H9 (cell line): ENCODE data around the gene KLHL22. TPM values are rescaled to one million over a fixed set of nuclear protein-coding genes. Genes with fewer than 3 reads are reported as not detected.

ENCODE experiments used
- DNase-seq: peaks from one replicate; pipeline ENCODE4 v3.0.0-alpha.2; 2017
- H2AFZ ChIP-seq: one replicate; pipeline ENCODE4 v1.6.1; 2013; ENCODE audit warnings: mild to moderate bottlenecking, low read length, control low read depth, moderate library complexity
- H2AK5ac ChIP-seq: 2 replicates; pipeline ENCODE4 v1.6.1; 2013; ENCODE audit warnings: low read length, control low read depth, mixed read lengths; ENCODE audit not compliant: insufficient read length
- H2BK120ac ChIP-seq: one replicate; pipeline ENCODE4 v1.6.1; 2013; ENCODE audit warnings: low read depth, mild to moderate bottlenecking, low read length, control low read depth, inconsistent platforms; ENCODE audit not compliant: poor library complexity, severe bottlenecking
- H2BK12ac ChIP-seq: 2 replicates; pipeline ENCODE4 v1.6.1; 2013; ENCODE audit warnings: low read length, control low read depth, mixed read lengths, low read depth; ENCODE audit not compliant: insufficient read length
- H2BK15ac ChIP-seq: 2 replicates; pipeline ENCODE4 v1.6.1; 2013; ENCODE audit warnings: low read depth, low read length, control low read depth
- H2BK20ac ChIP-seq: one replicate; pipeline ENCODE4 v1.6.1; 2013; ENCODE audit warnings: low read depth, mild to moderate bottlenecking, low read length, control low read depth, inconsistent platforms; ENCODE audit not compliant: poor library complexity, severe bottlenecking
- H2BK5ac ChIP-seq: 2 replicates; pipeline ENCODE4 v1.6.1; 2013; ENCODE audit warnings: low read length, control low read depth, mixed read lengths; ENCODE audit not compliant: insufficient read length
- H3K14ac ChIP-seq: 2 replicates; pipeline ENCODE4 v1.6.1; 2013; ENCODE audit warnings: low read length, control low read depth; ENCODE audit not compliant: insufficient read depth
- H3K18ac ChIP-seq: 2 replicates; pipeline ENCODE4 v1.6.1; 2013; ENCODE audit warnings: low read depth, mild to moderate bottlenecking, mixed read lengths, low read length, control low read depth; ENCODE audit not compliant: insufficient read length
- H3K23ac ChIP-seq: 2 replicates; pipeline ENCODE4 v1.6.1; 2013; ENCODE audit warnings: low read length, control low read depth, mixed read lengths, low read depth; ENCODE audit not compliant: insufficient read length
- H3K23me2 ChIP-seq: 2 replicates; pipeline ENCODE4 v1.6.1; 2013; ENCODE audit warnings: low read depth, mild to moderate bottlenecking, mixed read lengths, low read length, control low read depth; ENCODE audit not compliant: insufficient read length, poor library complexity, severe bottlenecking
- H3K27ac ChIP-seq: 2 replicates; pipeline ENCODE4 v1.5.1; 2013; ENCODE audit warnings: low read length, control low read depth, mixed read lengths, low read depth; ENCODE audit not compliant: insufficient read length
- H3K27me3 ChIP-seq: 2 replicates; pipeline ENCODE4 v1.6.1; 2013; ENCODE audit warnings: low read length, control low read depth, inconsistent platforms; ENCODE audit not compliant: insufficient read depth
- H3K4ac ChIP-seq: 2 replicates; pipeline ENCODE4 v1.6.1; 2013; ENCODE audit warnings: low read depth, mild to moderate bottlenecking, control low read depth, inconsistent platforms, low read length, moderate library complexity
- H3K4me1 ChIP-seq: 2 replicates; pipeline ENCODE4 v1.6.1; 2013; ENCODE audit warnings: low read length, control low read depth, inconsistent platforms; ENCODE audit not compliant: insufficient read depth
- H3K4me2 ChIP-seq: 2 replicates; pipeline ENCODE4 v1.6.1; 2013; ENCODE audit warnings: low read length, control low read depth, mixed read lengths; ENCODE audit not compliant: insufficient read length, insufficient read depth
- H3K56ac ChIP-seq: 2 replicates; pipeline ENCODE4 v1.6.1; 2013; ENCODE audit warnings: low read depth, mild to moderate bottlenecking, mixed read lengths, low read length, control low read depth; ENCODE audit not compliant: insufficient read length
- H3K79me1 ChIP-seq: 2 replicates; pipeline ENCODE4 v1.6.1; 2013; ENCODE audit warnings: low read depth, mild to moderate bottlenecking, moderate library complexity, low read length, control low read depth, inconsistent platforms; ENCODE audit not compliant: insufficient read depth, poor library complexity, severe bottlenecking
- H3K79me2 ChIP-seq: 2 replicates; pipeline ENCODE4 v1.6.1; 2013; ENCODE audit warnings: low read length, control low read depth, inconsistent platforms; ENCODE audit not compliant: insufficient read depth
- H3K9ac ChIP-seq: 2 replicates; pipeline ENCODE4 v1.6.1; 2013; ENCODE audit warnings: low read length, control low read depth, mixed read lengths; ENCODE audit not compliant: insufficient read length; ENCODE audit errors: extremely low read depth
- H3K9me3 ChIP-seq: one replicate; pipeline ENCODE4 v1.6.1; 2013; ENCODE audit warnings: low read depth, low read length, inconsistent platforms; ENCODE audit not compliant: control insufficient read depth
- H3T11ph ChIP-seq: one replicate; pipeline ENCODE4 v1.6.1; 2013; ENCODE audit warnings: mild to moderate bottlenecking, low read length, control low read depth, inconsistent platforms
- H4K20me1 ChIP-seq: one replicate; pipeline ENCODE4 v1.6.1; 2013; ENCODE audit not compliant: control insufficient read depth, insufficient read length, insufficient read depth
- H4K5ac ChIP-seq: 2 replicates; pipeline ENCODE4 v1.6.1; 2013; ENCODE audit warnings: low read depth, mild to moderate bottlenecking, mixed read lengths, low read length, control low read depth; ENCODE audit not compliant: insufficient read length
- H4K8ac ChIP-seq: replicated peaks from 2 replicates; pipeline ENCODE4 v1.6.1; 2013; ENCODE audit warnings: low read length, control low read depth, mixed read lengths, low read depth; ENCODE audit not compliant: insufficient read length
- H4K91ac ChIP-seq: 2 replicates; pipeline ENCODE4 v1.6.1; 2013; ENCODE audit warnings: low read depth, mild to moderate bottlenecking, moderate library complexity, mixed read lengths, low read length, control low read depth; ENCODE audit not compliant: insufficient read length
- H3K27ac Mint-ChIP-seq, 3 experiments: 2 replicates in 2 of 3; 3 replicates in 1 of 3; pipeline ENCODE4 v1.8.0; 2020 to 2021; ENCODE audit warnings: mixed read lengths in 3 of 3, mild to moderate bottlenecking in 1 of 3, moderate library complexity in 1 of 3
- H3K27me3 Mint-ChIP-seq: 2 replicates; pipeline ENCODE4 v1.8.0; 2021; ENCODE audit warnings: low read depth, mild to moderate bottlenecking, moderate library complexity, mixed read lengths
- H3K36me3 Mint-ChIP-seq, 3 experiments: 2 replicates in 2 of 3; 3 replicates in 1 of 3; pipeline ENCODE4 v1.8.0; 2020 to 2021; ENCODE audit warnings: low read depth in 3 of 3, mixed read lengths in 3 of 3; ENCODE audit not compliant: insufficient read depth in 1 of 3
- H3K4me1 Mint-ChIP-seq, 2 experiments: 2 replicates each; pipeline ENCODE4 v1.8.0; 2020; ENCODE audit warnings: mixed read lengths in 2 of 2
- H3K4me3 Mint-ChIP-seq, 2 experiments: 2 replicates in 1 of 2; 3 replicates in 1 of 2; pipeline ENCODE4 v1.8.0; 2020 to 2021; ENCODE audit warnings: mild to moderate bottlenecking in 2 of 2, mixed read lengths in 2 of 2, moderate library complexity in 1 of 2
- H3K9me3 Mint-ChIP-seq, 2 experiments: 2 replicates in 1 of 2; 3 replicates in 1 of 2; pipeline ENCODE4 v1.8.0; 2020; ENCODE audit warnings: mild to moderate bottlenecking in 2 of 2, mixed read lengths in 2 of 2, moderate library complexity in 1 of 2
- CTCF ChIP-seq: fragments of 200-600 bp; sonication (generic); conservative IDR thresholded peaks from 3 replicates; pipeline ENCODE4 v1.8.0; 2021; ENCODE audit warnings: antibody characterized with exemption, mild to moderate bottlenecking
- WGBS: extraction: QIAGEN DNeasy Blood & Tissue Kit; methylation state at CpG from one replicate; pipeline ENCODE4 v1.1.7; 2013; ENCODE audit warnings: missing lambda C conversion rate, low lambda C conversion rate, mixed read lengths; ENCODE audit not compliant: insufficient read length; ENCODE audit errors: extremely low coverage; 5-methylcytosine and 5-hydroxymethylcytosine counted together
- total RNA-seq: library from RNA; stranded (reverse); gene quantifications from 2 replicates; pipeline ENCODE4 v1.2.1, GENCODE V29; 2021

KLHL22 gene
- total RNA-seq, 1 experiment from 2014 or later = 11.9 TPM

GRCh38 chr22:20429254-20430100 is 66.1 kb downstream of the KLHL22 start:
- H4K91ac ChIP-seq = no peak overlapping the region
- H3K4me3 Mint-ChIP-seq = peak overlapping the region; percentile 34 to 74

More at GRCh38 chr22:20429254-20430100, 66.1 kb downstream of the KLHL22 start:
- Histone ChIP-seq H4K20me1 (peaks cover 3% of the 10 kb centered on the region), H3K9ac (no peak overlapping the region), H3K27ac (no peak overlapping the region), H3K9me3 (no peaks in the 10 kb centered on the region), H3K4me2 (peak overlapping the region; percentile 20), H3K79me1 (no peaks in the 10 kb centered on the region), H2BK15ac (no peak overlapping the region), H3K23ac (no peak overlapping the region), H3K4me1 (no peaks in the 10 kb centered on the region), H4K5ac (no peak overlapping the region), H2BK5ac (no peak overlapping the region), H3K79me2 (no peaks in the 10 kb centered on the region), H3K56ac (no peak overlapping the region), H2BK12ac (no peak overlapping the region), H4K8ac (no peak overlapping the region), H3K14ac (no peak overlapping the region), H3K23me2 (peaks cover 8% of the 10 kb centered on the region), H3T11ph (no peak overlapping the region), H2AK5ac (no peak overlapping the region), H2BK120ac (no peak overlapping the region), H3K27me3 (no peaks in the 10 kb centered on the region; the same call in 1 of the 2 replicates), H3K4ac (no peak overlapping the region), H2AFZ (no peak overlapping the region), H3K18ac (no peak overlapping the region), H2BK20ac (no peak overlapping the region)
- no peak overlapping the region for H3K27ac Mint-ChIP-seq
- no peak for TF ChIP-seq CTCF
- peaks cover 56% of the 10 kb centered on the region for H3K27me3 Mint-ChIP-seq
- peaks cover 4 to 6% of the 10 kb centered on the region in 2 experiments for H3K4me1 Mint-ChIP-seq
- peak; percentile 90 for DNase-seq
- no peaks in the 10 kb centered on the region for H3K9me3 Mint-ChIP-seq
- peaks cover 0 to 22% (median 6%) of the 10 kb centered on the region in 3 experiments; a peak in 3 of 7 replicates for H3K36me3 Mint-ChIP-seq
- WGBS = no CpG with 5 or more reads among the region's 75 CpGs
